Ovary (tissue), 3 donors: Measurements from ENCODE around the gene BCL2L13.

ENCODE experiments used
- EP300 ChIP-seq: sonication (generic); formaldehyde crosslinking; IDR thresholded peaks from one replicate; pipeline ENCODE4 v1.6.1; 2017; ENCODE audit warnings: antibody characterized with exemption
- POLR2A ChIP-seq: fragments of 450-650 bp; IDR thresholded peaks from one replicate; pipeline ENCODE4 v1.6.1; 2017; ENCODE audit warnings: antibody characterized with exemption, mild to moderate bottlenecking, moderate library complexity
- TF ChIP-seq, protein P1 (sequence below), 3 donors: fragments of 450-650 bp in 2 of 3; fragments of 200-600 bp in 1 of 3; IDR thresholded peaks; one replicate each; pipeline versions ENCODE4 v1.5.1 to v1.8.0; 2016 to 2022; ENCODE audit warnings: antibody characterized with exemption in 3 of 3, mild to moderate bottlenecking in 1 of 3
- donor health status: DM: no; HTN: no; CAD: no.

DNA sequence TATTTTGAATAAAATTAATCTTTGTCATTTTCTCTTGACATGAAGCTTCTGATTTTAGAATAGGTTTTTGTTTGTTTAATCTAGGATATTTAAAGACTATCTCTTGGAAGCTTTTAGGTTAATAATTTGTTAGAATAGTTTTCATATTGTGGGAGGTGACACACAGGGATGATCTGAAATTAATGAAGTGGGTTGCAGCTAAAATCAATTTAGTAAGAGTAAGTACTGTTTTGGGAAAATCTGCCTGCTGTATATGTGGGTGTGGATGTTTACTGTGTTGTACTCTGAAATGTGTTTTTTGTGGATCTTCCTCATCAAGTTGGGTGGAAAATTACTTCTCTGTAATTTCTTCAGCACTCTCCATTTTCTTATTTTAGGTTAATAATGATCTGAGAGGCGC, 68.4 kb downstream of the BCL2L13 start:
- TF ChIP-seq, protein P1, sequence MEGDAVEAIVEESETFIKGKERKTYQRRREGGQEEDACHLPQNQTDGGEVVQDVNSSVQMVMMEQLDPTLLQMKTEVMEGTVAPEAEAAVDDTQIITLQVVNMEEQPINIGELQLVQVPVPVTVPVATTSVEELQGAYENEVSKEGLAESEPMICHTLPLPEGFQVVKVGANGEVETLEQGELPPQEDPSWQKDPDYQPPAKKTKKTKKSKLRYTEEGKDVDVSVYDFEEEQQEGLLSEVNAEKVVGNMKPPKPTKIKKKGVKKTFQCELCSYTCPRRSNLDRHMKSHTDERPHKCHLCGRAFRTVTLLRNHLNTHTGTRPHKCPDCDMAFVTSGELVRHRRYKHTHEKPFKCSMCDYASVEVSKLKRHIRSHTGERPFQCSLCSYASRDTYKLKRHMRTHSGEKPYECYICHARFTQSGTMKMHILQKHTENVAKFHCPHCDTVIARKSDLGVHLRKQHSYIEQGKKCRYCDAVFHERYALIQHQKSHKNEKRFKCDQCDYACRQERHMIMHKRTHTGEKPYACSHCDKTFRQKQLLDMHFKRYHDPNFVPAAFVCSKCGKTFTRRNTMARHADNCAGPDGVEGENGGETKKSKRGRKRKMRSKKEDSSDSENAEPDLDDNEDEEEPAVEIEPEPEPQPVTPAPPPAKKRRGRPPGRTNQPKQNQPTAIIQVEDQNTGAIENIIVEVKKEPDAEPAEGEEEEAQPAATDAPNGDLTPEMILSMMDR (IDR thresholded peaks at IDR 0.05): no peak
- no peak for TF ChIP-seq POLR2A
- no peak for TF ChIP-seq EP300
